Gastroesophageal sphincter (tissue), 3 donors: Measurements from ENCODE around the gene RELCH.

Experiments
- EP300 ChIP-seq: sonication (generic); formaldehyde crosslinking; IDR thresholded peaks from one replicate; pipeline ENCODE4 v1.6.1; 2017; ENCODE audit warnings: antibody characterized with exemption, mild to moderate bottlenecking
- TF ChIP-seq, protein P1 (sequence below), 4 experiments: fragments of 200-600 bp in 2 of 4; fragments of 450-650 bp in 2 of 4; sonication (generic) in 1 of 4; IDR thresholded peaks; one replicate each; pipeline ENCODE4 v1.5.1; 2017 to 2019; ENCODE audit warnings: antibody characterized with exemption in 4 of 4, mild to moderate bottlenecking in 2 of 4, moderate library complexity in 2 of 4

DNA sequence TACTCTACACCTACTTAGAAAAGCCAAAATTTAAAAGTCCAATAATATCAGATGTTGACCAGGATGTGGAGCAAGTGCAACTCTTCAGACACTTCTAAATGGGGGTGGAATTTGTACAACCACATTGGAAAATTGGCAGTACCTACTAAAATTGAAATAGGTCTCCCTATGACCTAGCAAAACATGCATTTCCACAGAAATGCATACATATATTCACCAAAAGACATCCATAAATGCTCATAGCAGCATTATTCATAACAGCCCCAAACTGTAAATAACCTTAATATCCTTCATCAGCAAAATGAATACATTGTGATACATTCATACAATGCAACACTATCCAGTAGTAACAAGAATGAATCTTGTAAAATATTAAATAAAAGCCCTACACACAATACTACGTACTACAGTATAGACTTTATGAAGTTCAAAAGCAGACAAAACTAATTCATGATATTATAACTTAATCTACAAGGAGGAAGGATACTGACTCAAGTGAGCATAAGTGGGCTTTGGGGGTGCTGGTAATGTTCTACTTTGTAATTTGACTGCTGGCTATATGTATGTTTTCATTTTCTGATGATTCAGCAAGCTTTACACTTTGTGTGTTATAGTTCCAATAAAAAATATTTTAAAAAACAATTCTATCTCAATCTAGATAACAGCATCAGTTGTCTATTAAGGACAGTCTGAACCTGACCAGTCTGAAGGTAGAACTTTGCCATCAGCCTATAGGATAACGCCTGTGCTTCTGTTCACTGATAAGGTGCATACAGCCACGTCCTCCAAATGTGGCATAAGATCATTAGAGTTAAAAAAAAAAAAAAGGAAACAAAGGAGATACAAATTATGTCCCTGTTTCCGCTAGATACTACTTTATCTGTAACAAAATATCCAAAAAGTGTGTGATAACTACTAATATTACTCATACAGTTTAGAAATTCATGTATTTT is 131.4 kb downstream of the RELCH start:
- TF ChIP-seq, protein P1, sequence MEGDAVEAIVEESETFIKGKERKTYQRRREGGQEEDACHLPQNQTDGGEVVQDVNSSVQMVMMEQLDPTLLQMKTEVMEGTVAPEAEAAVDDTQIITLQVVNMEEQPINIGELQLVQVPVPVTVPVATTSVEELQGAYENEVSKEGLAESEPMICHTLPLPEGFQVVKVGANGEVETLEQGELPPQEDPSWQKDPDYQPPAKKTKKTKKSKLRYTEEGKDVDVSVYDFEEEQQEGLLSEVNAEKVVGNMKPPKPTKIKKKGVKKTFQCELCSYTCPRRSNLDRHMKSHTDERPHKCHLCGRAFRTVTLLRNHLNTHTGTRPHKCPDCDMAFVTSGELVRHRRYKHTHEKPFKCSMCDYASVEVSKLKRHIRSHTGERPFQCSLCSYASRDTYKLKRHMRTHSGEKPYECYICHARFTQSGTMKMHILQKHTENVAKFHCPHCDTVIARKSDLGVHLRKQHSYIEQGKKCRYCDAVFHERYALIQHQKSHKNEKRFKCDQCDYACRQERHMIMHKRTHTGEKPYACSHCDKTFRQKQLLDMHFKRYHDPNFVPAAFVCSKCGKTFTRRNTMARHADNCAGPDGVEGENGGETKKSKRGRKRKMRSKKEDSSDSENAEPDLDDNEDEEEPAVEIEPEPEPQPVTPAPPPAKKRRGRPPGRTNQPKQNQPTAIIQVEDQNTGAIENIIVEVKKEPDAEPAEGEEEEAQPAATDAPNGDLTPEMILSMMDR (IDR thresholded peaks at IDR 0.05): no peak
- TF ChIP-seq EP300: no peak
